ENCODE measurements around the gene TMEM186. TPM values are rescaled to one million over a fixed set of nuclear protein-coding genes. Genes with fewer than 3 reads are reported as not detected.

TMEM186 gene
- total RNA-seq, 1 donor from 2014 or later = 11.8 TPM

- peaks cover 20% of the 10 kb centered on the region for H3K36me3 Mint-ChIP-seq (ENCODE audit: low read depth)
Observed at GRCh38 chr16:8822403-8822802, 25.0 kb upstream of the TMEM186 start.

GRCh38 chr16:8819411-8820034 is 22.1 kb upstream of the TMEM186 start:
- H3K36me3 Mint-ChIP-seq (ENCODE audit: low read depth) = peaks cover 32% of the 10 kb centered on the region
- TF ChIP-seq CTCF (conservative IDR thresholded peaks at IDR 0.05) = no peak
- H3K27me3 Mint-ChIP-seq (ENCODE audit: low read depth) = no peaks in the 10 kb centered on the region

More at GRCh38 chr16:8822403-8822802, 25.0 kb upstream of the TMEM186 start:
- Mint-ChIP-seq H3K4me1 (peaks cover 5% of the 10 kb centered on the region), H3K4me3 (no peak overlapping the region), H3K27me3 (ENCODE audit: low read depth) (no peaks in the 10 kb centered on the region), H3K9me3 (no peaks in the 10 kb centered on the region), H3K27ac (ENCODE audit: unreplicated experiment) (no peak overlapping the region)
- TF ChIP-seq CTCF (conservative IDR thresholded peaks at IDR 0.05) = no peak
- DNase-seq (ENCODE audit: low read depth, low spot score) = no peak

GRCh38 chr16:8818504-8819270 is 21.2 kb upstream of the TMEM186 start:
- Mint-ChIP-seq H3K27me3 (ENCODE audit: low read depth) (no peaks in the 10 kb centered on the region), H3K36me3 (ENCODE audit: low read depth) (peaks cover 27% of the 10 kb centered on the region), H3K4me1 (peaks cover 5% of the 10 kb centered on the region), H3K27ac (ENCODE audit: unreplicated experiment) (no peak overlapping the region), H3K4me3 (no peak overlapping the region), H3K9me3 (no peaks in the 10 kb centered on the region)
- no peak for TF ChIP-seq CTCF (conservative IDR thresholded peaks at IDR 0.05)
- no peak for DNase-seq (ENCODE audit: low read depth, low spot score)

More at GRCh38 chr16:8819411-8820034, 22.1 kb upstream of the TMEM186 start:
- no peak overlapping the region for H3K4me3 Mint-ChIP-seq
- DNase-seq (ENCODE audit: low read depth, low spot score) = no peak
- H3K4me1 Mint-ChIP-seq = peaks cover 5% of the 10 kb centered on the region
- H3K9me3 Mint-ChIP-seq = no peaks in the 10 kb centered on the region
- no peak overlapping the region for H3K27ac Mint-ChIP-seq (ENCODE audit: unreplicated experiment)

- no peak for DNase-seq (ENCODE audit: low read depth, low spot score)
- Mint-ChIP-seq H3K36me3 (ENCODE audit: low read depth) (peaks cover 23% of the 10 kb centered on the region), H3K4me3 (no peak overlapping the region), H3K4me1 (peaks cover 5% of the 10 kb centered on the region), H3K9me3 (no peaks in the 10 kb centered on the region), H3K27me3 (ENCODE audit: low read depth) (no peaks in the 10 kb centered on the region), H3K27ac (ENCODE audit: unreplicated experiment) (no peak overlapping the region)
- TF ChIP-seq CTCF (conservative IDR thresholded peaks at IDR 0.05) = no peak
Observed at GRCh38 chr16:8816967-8817655, 19.7 kb upstream of the TMEM186 start.

GRCh38 chr16:8814095-8814806 is 16.8 kb upstream of the TMEM186 start:
- Mint-ChIP-seq H3K27me3 (ENCODE audit: low read depth) (no peaks in the 10 kb centered on the region), H3K4me3 (no peak overlapping the region), H3K4me1 (peaks cover 4% of the 10 kb centered on the region), H3K36me3 (ENCODE audit: low read depth) (peaks cover 20% of the 10 kb centered on the region), H3K27ac (ENCODE audit: unreplicated experiment) (peak overlapping the region; percentile 62), H3K9me3 (no peaks in the 10 kb centered on the region)
- TF ChIP-seq CTCF (conservative IDR thresholded peaks at IDR 0.05) = no peak
- no peak for DNase-seq (ENCODE audit: low read depth, low spot score)

Data from neural crest cell (in vitro differentiated cells).